Fibroblast of skin of abdomen (primary cell): ENCODE results near the gene ADCK2.
A peak's percentile ranks its signal among the peaks of the same experiment; 100 is the strongest.
"Not testable (repeated sequence)": the region's sequence is repeated elsewhere in the genome, so short reads cannot be mapped to it uniquely, and the experiment has no call there.

Source experiments
- DNase-seq: peaks from one replicate; pipeline ENCODE4 v3.0.0-alpha.2; 2013

ADCK2 gene

GRCh38 chr7:140674356-140674800, 1.6 kb downstream of the ADCK2 start:
- DNase-seq = no peak

GRCh38 chr7:140674899-140675701, 2.4 kb downstream of the ADCK2 start:
- peak; percentile 44 for DNase-seq

- no peak for DNase-seq
These were observed 3.0 kb downstream of the ADCK2 start for GRCh38 chr7:140675726-140676125.

GRCh38 chr7:140676306-140676705, 3.6 kb downstream of the ADCK2 start:
- DNase-seq = no peak

- not testable (repeated sequence) for DNase-seq
These were observed 4.2 kb downstream of the ADCK2 start for GRCh38 chr7:140676956-140677355.

GRCh38 chr7:140677496-140677895, 4.8 kb downstream of the ADCK2 start:
- no peak for DNase-seq

GRCh38 chr7:140678081-140678815, 5.5 kb downstream of the ADCK2 start:
- no peak for DNase-seq

GRCh38 chr7:140678816-140679130, 6.0 kb downstream of the ADCK2 start:
- DNase-seq = no peak

GRCh38 chr7:140679186-140679585, 6.4 kb downstream of the ADCK2 start:
- DNase-seq = no peak

GRCh38 chr7:140680886-140681285, 8.1 kb downstream of the ADCK2 start:
- DNase-seq = no peak

- DNase-seq = no peak
These were observed 9.0 kb downstream of the ADCK2 start for GRCh38 chr7:140681766-140682165.

- no peak for DNase-seq
These were observed 10.9 kb downstream of the ADCK2 start for GRCh38 chr7:140683657-140684056.

- no peak for DNase-seq
These were observed 11.6 kb downstream of the ADCK2 start for GRCh38 chr7:140684066-140684950.

- no peak for DNase-seq
These were observed 12.8 kb downstream of the ADCK2 start for GRCh38 chr7:140685407-140686087.

- DNase-seq = no peak
These were observed 14.2 kb downstream of the ADCK2 start for GRCh38 chr7:140686921-140687320.

GRCh38 chr7:140688341-140688740, 15.6 kb downstream of the ADCK2 start:
- DNase-seq = no peak

- no peak for DNase-seq
These were observed 16.7 kb downstream of the ADCK2 start for GRCh38 chr7:140689199-140690152.

GRCh38 chr7:140691376-140692045, 18.8 kb downstream of the ADCK2 start:
- DNase-seq = no peak

- DNase-seq = not testable (repeated sequence)
These were observed 21.1 kb downstream of the ADCK2 start for GRCh38 chr7:140693849-140694248.

- no peak for DNase-seq
These were observed 21.8 kb downstream of the ADCK2 start for GRCh38 chr7:140694592-140694991.

GRCh38 chr7:140695381-140695780, 22.6 kb downstream of the ADCK2 start:
- no peak for DNase-seq
